Nephron progenitor cell (in vitro differentiated cells): ENCODE data around the gene CPEB3.
"Not testable (repeated sequence)": the region's sequence is repeated elsewhere in the genome, so short reads cannot be mapped to it uniquely, and the experiment has no call there.

Experiments used
- DNase-seq: peaks from one replicate; pipeline ENCODE4 v3.0.0; 2021
- H3K27ac Mint-ChIP-seq: 2 replicates; pipeline ENCODE4 v1.8.0; 2021; ENCODE audit warnings: mild to moderate bottlenecking, moderate library complexity, mixed read lengths
- H3K27me3 Mint-ChIP-seq: 2 replicates; pipeline ENCODE4 v1.8.0; 2021; ENCODE audit warnings: mild to moderate bottlenecking, low read depth, mixed read lengths; ENCODE audit not compliant: poor library complexity
- H3K36me3 Mint-ChIP-seq: 2 replicates; pipeline ENCODE4 v1.8.0; 2021; ENCODE audit warnings: low read depth, mixed read lengths
- H3K4me1 Mint-ChIP-seq: 2 replicates; pipeline ENCODE4 v1.8.0; 2021; ENCODE audit warnings: mixed read lengths
- H3K4me3 Mint-ChIP-seq: 2 replicates; pipeline ENCODE4 v1.8.0; 2021; ENCODE audit warnings: mild to moderate bottlenecking, moderate library complexity, mixed read lengths
- H3K9me3 Mint-ChIP-seq: 2 replicates; pipeline ENCODE4 v1.8.0; 2021; ENCODE audit warnings: mild to moderate bottlenecking, moderate library complexity, mixed read lengths
- TF ChIP-seq, protein P1 (sequence below): fragments of 200-600 bp; sonication (generic); IDR thresholded peaks from 2 replicates; pipeline ENCODE4 v1.5.0; 2021; ENCODE audit warnings: antibody characterized with exemption

Gene CPEB3

DNA sequence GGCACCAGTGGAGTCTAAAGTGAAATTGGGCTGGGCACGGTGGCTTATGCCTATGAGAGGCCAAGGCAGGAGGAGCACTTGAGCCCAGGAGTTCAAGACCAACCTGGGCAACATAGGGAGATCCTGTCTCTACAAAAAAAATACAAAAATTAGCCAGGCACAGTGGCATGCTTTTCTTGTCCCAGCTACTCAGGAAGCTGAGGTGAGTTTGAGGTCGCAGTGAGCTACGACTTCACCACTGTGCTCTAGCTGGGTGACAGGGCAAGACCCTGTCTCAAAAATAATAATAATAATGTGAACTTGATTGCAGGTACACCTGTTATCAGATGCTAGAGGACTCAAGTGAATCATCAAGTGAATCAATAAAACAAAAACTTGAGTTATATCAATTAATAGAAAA is 259.3 kb downstream of the CPEB3 start:
- no peak overlapping the region for H3K27ac Mint-ChIP-seq
- peaks cover 5% of the 10 kb centered on the region for H3K9me3 Mint-ChIP-seq
- peaks cover 6% of the 10 kb centered on the region for H3K4me1 Mint-ChIP-seq
- no peak for DNase-seq
- no peaks in the 10 kb centered on the region for H3K27me3 Mint-ChIP-seq
- TF ChIP-seq, protein P1, sequence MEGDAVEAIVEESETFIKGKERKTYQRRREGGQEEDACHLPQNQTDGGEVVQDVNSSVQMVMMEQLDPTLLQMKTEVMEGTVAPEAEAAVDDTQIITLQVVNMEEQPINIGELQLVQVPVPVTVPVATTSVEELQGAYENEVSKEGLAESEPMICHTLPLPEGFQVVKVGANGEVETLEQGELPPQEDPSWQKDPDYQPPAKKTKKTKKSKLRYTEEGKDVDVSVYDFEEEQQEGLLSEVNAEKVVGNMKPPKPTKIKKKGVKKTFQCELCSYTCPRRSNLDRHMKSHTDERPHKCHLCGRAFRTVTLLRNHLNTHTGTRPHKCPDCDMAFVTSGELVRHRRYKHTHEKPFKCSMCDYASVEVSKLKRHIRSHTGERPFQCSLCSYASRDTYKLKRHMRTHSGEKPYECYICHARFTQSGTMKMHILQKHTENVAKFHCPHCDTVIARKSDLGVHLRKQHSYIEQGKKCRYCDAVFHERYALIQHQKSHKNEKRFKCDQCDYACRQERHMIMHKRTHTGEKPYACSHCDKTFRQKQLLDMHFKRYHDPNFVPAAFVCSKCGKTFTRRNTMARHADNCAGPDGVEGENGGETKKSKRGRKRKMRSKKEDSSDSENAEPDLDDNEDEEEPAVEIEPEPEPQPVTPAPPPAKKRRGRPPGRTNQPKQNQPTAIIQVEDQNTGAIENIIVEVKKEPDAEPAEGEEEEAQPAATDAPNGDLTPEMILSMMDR, result no peak
- no peak overlapping the region for H3K4me3 Mint-ChIP-seq
- H3K36me3 Mint-ChIP-seq, result peaks cover 69% of the 10 kb centered on the region

DNA sequence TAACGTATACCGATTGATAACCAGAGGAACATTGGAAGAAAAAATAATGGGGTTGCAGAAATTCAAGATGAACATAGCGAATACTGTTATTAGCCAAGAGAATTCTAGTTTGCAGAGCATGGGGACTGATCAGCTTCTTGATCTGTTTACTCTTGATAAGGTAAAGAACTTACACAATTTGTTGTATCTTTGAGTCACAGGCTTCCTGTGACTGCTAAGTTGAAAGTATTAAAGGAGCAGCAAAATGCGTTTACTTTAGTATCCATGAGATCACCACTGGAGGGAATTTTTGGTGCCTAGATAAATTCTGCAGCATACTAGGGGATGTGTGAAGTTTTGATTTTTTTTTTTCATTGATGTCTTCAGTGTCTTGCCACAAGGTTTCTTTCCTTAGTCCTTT is 263.7 kb downstream of the CPEB3 start:
- DNase-seq, result no peak
- no peaks in the 10 kb centered on the region for H3K9me3 Mint-ChIP-seq
- H3K4me3 Mint-ChIP-seq, result no peak overlapping the region
- no peaks in the 10 kb centered on the region for H3K4me1 Mint-ChIP-seq
- H3K36me3 Mint-ChIP-seq, result peaks cover 57% of the 10 kb centered on the region
- no peak overlapping the region for H3K27ac Mint-ChIP-seq
- H3K27me3 Mint-ChIP-seq, result no peaks in the 10 kb centered on the region
- TF ChIP-seq, protein P1, result no peak

DNA sequence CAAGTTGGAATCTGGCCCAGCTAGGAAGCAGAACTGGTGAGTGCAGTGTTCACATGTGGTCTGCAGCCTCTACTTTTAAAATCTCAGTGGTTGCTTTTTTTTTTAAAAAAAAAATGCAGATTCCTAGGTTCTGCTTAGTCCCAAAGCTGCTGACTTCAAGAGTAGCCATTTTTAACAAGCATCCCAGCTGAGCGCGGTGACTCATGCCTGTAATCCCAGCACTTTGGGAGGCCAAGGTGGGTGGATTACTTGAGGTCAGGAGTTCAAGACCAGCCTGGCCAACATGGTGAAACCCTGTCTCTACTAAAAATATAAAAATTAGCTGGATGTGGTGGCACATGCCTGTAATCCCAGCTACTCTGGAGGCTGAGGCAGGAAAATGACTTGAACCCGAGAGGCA is 265.5 kb downstream of the CPEB3 start:
- not testable (repeated sequence) for H3K4me1 Mint-ChIP-seq, H3K9me3 Mint-ChIP-seq, H3K4me3 Mint-ChIP-seq, DNase-seq, H3K27ac Mint-ChIP-seq, H3K27me3 Mint-ChIP-seq
- peaks cover 58% of the 10 kb centered on the region for H3K36me3 Mint-ChIP-seq

DNA sequence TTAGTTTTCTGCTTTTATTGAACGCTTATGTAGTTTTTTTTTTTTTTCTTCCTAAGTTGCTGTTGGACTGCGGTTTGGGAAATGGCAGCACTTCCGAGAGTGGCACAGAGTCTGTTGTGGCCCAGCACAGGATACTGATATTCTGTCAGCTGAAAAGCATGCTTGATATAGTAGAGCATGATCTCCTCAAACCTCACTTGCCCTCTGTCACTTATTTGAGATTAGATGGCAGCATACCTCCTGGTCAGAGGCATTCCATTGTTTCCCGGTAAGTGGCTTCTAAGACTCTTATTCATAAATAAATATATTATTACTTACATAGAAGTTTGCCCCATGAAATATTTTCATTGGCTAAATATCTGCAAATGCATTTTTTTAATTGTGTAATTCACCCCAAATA is 266.2 kb downstream of the CPEB3 start:
- H3K9me3 Mint-ChIP-seq, result no peaks in the 10 kb centered on the region
- TF ChIP-seq, protein P1, result no peak
- no peak for DNase-seq
- no peak overlapping the region for H3K4me3 Mint-ChIP-seq
- H3K36me3 Mint-ChIP-seq, result peaks cover 63% of the 10 kb centered on the region
- H3K27ac Mint-ChIP-seq, result no peak overlapping the region
- H3K27me3 Mint-ChIP-seq, result no peaks in the 10 kb centered on the region
- no peaks in the 10 kb centered on the region for H3K4me1 Mint-ChIP-seq

DNA sequence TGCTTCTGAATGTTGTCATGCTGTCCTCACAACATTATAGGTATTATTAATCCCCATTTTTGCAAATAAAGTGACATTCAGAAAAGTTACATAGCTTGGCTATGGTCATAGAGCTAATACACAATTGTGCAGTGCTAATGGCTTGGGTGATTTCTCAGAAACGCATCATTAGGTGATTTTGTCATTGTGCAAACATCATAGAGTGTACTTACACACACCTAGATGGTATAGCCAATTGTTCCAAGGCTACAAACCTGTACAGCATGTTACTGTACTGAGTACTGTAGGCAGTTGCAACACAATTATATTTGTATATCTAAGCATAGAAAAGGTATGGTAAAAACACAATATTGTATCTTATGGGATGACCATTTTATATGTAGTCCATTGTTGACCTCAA is 276.3 kb downstream of the CPEB3 start:
- TF ChIP-seq, protein P1, result no peak
- peaks cover 74% of the 10 kb centered on the region for H3K36me3 Mint-ChIP-seq
- no peaks in the 10 kb centered on the region for H3K4me1 Mint-ChIP-seq
- H3K27me3 Mint-ChIP-seq, result no peaks in the 10 kb centered on the region
- H3K4me3 Mint-ChIP-seq, result no peak overlapping the region
- H3K27ac Mint-ChIP-seq, result no peak overlapping the region
- DNase-seq, result no peak
- no peaks in the 10 kb centered on the region for H3K9me3 Mint-ChIP-seq

DNA sequence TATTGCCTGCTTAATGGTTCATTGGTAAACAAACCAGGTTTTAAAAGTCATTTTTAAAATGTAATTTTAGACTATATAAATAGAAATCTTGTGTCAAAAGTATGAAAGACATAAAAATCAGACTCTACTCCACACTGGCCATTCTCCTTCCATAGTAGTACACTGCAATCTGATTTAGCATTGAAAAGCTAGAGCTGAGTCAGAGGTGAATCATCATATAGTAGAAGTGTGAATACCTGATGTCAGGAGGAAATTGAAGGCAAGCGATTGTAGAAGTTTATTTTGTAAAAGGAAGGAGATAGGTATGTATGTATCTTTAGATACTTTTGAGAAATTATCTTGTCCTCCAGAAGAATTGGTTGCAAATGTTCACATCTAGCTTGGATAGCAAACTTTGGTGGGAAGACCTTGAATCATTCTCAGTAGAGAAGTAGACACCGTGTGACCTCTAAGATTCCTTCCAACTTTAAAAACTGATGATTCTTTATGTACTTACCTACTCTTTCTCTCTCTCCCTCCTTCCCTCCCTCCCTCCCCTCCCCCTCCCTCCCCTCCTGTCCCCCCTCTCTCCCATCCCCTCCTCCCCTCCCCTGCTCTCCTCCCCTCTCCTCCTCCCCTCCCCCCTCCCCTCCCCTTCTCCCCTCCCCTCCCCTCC is 279.2 kb downstream of the CPEB3 start:
- TF ChIP-seq, protein P1, result no peak
- Mint-ChIP-seq H3K4me3 (no peak overlapping the region), H3K27ac (no peak overlapping the region), H3K27me3 (no peaks in the 10 kb centered on the region), H3K36me3 (peaks cover 67% of the 10 kb centered on the region), H3K9me3 (no peaks in the 10 kb centered on the region), H3K4me1 (no peaks in the 10 kb centered on the region)
- DNase-seq, result no peak
